ENCODE data around the gene ZSCAN10.

DNA sequence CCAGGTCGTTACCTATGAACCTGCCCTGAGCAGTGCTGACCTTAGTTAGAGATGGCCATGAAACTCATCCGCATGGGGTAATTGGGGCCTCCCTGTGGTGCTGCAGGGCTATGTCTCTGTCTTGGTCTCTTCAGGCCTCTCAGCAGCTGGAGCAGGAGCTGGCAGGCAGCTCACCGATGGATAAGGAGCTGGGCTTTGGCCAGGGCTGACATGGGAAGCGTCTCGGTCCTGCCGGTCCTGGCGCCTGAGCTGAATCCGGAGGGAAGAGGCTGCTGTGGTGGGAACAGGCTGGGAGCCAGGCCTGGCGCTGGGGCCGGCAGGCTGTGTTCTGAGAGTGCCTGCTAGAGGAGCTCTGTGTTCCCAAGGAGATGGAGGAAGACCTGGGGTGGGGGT, 23.6 kb downstream of the ZSCAN10 start:
- TF ChIP-seq, protein P1, sequence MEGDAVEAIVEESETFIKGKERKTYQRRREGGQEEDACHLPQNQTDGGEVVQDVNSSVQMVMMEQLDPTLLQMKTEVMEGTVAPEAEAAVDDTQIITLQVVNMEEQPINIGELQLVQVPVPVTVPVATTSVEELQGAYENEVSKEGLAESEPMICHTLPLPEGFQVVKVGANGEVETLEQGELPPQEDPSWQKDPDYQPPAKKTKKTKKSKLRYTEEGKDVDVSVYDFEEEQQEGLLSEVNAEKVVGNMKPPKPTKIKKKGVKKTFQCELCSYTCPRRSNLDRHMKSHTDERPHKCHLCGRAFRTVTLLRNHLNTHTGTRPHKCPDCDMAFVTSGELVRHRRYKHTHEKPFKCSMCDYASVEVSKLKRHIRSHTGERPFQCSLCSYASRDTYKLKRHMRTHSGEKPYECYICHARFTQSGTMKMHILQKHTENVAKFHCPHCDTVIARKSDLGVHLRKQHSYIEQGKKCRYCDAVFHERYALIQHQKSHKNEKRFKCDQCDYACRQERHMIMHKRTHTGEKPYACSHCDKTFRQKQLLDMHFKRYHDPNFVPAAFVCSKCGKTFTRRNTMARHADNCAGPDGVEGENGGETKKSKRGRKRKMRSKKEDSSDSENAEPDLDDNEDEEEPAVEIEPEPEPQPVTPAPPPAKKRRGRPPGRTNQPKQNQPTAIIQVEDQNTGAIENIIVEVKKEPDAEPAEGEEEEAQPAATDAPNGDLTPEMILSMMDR (IDR thresholded peaks at IDR 0.05; ENCODE audit: low read length), result no peak; the same call in 1 of the 2 replicates
- TF ChIP-seq EZH2 (optimal IDR thresholded peaks at IDR 0.05; ENCODE audit: low read depth, low read length), result no peak

All from MM.1S (cell line).